ENCODE data around the gene HRCT1.
"Not testable (repeated sequence)": the region's sequence is repeated elsewhere in the genome, so short reads cannot be mapped to it uniquely, and the experiment has no call there.

HRCT1 gene

GRCh38 chr9:35891646-35892045 is 14.4 kb upstream of the HRCT1 start:
- Histone ChIP-seq H3K27ac (no peak overlapping the region), H3K4me3 (no peak overlapping the region)

DNA sequence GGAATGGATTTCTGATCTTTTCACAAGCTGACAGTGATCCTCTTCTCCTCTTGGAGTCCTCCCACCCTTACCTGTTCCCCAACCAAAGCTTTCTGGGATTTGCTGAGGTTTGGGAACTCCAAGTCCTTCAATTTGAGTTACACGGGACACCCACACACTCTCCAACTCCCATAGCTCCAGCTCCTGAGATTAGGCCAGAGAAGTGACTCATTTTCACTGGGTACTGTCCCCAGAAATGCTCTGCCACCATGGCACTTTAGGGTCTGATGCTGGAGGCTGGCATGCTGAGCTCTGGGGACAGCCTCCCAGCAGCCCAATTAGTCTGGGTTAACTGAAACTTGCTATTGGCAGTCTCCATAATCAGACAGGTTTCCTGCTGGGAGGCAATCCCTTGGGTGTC is 14.0 kb upstream of the HRCT1 start:
- Histone ChIP-seq H3K4me3 (no peak overlapping the region), H3K27ac (no peak overlapping the region)

DNA sequence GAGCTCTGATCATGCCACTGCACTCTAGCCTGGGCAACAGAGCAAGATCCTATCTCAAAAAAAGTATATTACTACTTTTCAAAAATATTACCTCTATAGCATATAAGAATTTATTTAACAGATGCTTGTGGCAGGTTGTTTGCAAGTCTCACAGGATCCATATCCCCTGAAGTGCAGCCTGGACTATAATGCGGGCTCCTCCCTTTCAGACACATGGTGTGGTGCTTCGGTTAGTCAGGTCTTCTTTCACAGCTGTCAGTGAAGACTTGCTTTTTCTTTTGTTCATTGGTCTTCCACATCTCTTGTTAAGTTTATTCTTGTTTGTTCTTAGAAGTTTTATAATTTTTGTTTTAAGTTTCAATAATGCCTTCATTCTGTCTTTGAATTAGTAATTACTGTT is 9.4 kb upstream of the HRCT1 start:
- Histone ChIP-seq H3K4me3 (no peak overlapping the region), H3K27ac (no peak overlapping the region)

- H3K4me3 ChIP-seq, H3K27ac ChIP-seq: not testable (repeated sequence)
These were observed 8.5 kb upstream of the HRCT1 start for GRCh38 chr9:35897376-35898099.

GRCh38 chr9:35898337-35898736 is 7.7 kb upstream of the HRCT1 start:
- Histone ChIP-seq H3K4me3 (no peak overlapping the region), H3K27ac (no peak overlapping the region)

DNA sequence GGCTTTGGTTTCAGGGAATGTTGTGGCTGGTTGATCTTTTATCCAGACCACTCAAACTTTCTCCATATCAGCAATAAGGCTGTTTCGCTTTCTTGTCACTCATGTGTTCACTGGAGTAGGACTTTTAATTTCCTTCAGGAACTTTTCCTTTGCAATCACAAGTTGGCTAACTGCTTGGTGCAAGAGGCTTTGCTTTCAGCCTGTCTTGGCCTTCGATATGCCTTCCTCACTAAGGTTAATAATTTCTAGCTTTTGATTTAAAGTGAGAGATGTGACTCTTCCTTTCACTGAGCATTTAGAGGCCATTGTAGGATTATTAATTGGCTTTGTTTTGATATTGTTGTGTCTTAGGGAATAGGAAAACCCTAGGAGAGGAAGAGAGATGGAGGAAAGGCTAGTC is 7.0 kb upstream of the HRCT1 start:
- no peak overlapping the region for H3K27ac ChIP-seq
- no peak overlapping the region for H3K4me3 ChIP-seq

DNA sequence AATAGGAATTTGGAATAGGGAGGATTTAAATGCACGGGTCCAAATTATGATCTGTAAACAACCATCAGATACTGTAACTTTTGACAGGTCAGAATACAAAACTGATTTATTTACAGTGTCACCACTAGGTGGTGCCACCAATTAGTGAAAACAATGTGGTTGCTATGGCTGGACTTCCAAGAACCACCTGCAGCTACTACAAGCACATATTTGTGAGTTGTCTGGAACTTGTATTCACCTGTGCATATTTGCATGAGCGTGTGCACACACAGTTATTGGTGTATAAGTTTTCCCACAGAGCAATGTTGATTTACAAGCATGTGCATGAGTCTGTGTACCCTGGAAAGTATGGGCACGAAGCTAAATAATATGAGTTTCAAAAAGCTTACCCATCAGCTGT is 3.0 kb upstream of the HRCT1 start:
- no peak overlapping the region for H3K4me3 ChIP-seq
- no peak overlapping the region for H3K27ac ChIP-seq

DNA sequence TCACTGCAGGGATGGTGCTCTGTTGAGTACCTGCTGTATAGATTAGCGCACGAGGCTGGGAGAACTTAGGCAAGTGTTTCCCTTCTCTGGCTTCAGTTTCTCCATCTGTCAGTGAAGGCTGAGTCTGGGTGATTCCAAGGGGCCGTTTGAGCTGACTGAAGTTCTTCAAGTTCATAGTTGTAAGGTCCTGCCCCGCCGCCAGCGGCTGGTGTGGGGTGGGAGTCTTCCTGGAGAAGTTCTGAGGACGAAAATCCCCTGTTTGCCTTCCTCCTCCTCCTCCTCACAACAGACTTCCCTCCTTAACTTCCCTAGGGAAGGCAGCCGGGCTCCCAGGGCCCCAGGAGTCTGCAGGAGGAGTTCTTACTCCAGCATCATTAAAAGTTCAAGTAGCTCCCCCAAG is 1.7 kb upstream of the HRCT1 start:
- Histone ChIP-seq H3K4me3 (no peak overlapping the region), H3K27ac (peak overlapping the region in 3 of 21 experiments; percentile 25 to 57 (median 43))

DNA sequence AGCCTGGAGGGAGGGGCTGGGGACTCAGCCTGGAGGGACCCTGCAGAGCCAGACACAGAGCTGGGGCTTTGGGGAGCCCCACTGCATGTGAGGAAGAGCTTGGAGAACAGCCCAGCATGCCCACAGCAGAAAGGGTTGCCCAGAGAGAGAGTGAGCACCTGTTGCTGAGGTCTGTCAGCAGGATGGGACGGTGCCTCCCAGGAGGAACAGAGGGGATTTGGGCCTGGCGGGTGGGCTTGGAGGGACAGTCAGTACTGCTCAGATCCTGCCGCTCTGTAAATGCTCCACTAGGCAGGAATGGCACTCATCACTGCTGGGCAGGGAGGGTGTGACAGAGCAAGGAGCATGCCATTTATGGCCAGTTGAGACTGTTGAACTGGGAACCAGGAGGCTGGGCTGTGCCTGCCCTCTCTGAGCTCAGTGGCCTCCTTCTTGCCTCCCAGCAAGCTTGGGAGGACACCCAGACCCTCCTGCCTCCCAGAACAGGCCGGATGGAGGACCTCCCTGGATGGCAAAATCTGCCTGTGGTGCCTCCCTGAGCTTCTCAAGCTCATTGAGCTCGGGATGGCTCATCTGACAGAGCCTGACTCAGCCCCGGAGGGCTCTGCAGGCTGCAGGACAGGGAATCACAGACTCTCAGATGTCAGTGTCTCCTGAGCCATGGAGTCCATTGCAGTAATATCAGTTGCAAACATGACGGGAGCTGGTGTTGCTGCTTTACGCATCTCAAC is 786 bp upstream of the HRCT1 start:
- Histone ChIP-seq H3K27ac (peak overlapping the region in 16 of 21 experiments; percentile 47 to 94 (median 82)), H3K4me3 (no peak overlapping the region)

DNA sequence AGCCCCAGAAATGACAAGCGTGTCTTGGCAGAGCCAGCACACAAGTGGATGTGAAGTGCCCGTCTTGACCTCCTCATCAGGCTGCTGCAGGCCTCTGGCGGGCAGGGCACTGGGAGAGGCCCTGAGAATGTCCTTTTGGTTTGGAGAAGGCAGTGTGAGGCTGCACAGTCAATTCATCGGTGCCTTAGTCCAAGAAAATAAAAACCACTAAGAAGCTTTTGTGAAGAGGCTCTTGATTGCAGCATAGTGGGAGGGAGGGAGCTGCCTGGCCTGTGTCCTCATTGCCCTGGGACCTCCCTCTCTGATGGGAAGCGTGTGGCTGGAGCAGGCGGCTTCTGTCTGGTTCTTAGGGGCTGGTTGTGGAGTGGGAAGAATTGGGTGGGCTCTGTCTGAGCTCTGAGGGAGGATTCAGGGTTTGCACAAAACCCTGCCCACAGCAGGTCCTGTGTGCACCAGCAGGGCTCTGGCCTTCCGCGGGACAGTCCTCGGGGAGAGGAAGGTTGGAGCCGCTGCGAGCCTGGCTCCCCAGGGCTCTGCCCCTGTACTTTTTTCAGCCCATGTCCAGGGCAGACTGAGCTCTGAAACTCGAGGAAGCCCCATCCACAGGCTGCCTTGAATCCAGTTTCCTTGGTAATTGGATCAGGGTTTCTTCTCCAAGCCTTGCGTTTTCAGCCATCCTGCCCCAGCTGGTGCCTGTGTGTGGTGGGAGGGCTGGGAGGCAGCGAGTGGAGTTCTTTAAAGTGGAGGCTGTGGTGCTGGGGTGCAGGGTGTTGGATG is 1.1 kb downstream of the HRCT1 start:
- Histone ChIP-seq H3K27ac (peak overlapping the region in 20 of 21 experiments; percentile 45 to 94 (median 82)), H3K4me3 (no peak overlapping the region)

GRCh38 chr9:35907711-35908503 is 1.9 kb downstream of the HRCT1 start:
- H3K27ac ChIP-seq, result peak overlapping the region in 20 of 21 experiments; percentile 61 to 94 (median 82)
- no peak overlapping the region for H3K4me3 ChIP-seq

DNA sequence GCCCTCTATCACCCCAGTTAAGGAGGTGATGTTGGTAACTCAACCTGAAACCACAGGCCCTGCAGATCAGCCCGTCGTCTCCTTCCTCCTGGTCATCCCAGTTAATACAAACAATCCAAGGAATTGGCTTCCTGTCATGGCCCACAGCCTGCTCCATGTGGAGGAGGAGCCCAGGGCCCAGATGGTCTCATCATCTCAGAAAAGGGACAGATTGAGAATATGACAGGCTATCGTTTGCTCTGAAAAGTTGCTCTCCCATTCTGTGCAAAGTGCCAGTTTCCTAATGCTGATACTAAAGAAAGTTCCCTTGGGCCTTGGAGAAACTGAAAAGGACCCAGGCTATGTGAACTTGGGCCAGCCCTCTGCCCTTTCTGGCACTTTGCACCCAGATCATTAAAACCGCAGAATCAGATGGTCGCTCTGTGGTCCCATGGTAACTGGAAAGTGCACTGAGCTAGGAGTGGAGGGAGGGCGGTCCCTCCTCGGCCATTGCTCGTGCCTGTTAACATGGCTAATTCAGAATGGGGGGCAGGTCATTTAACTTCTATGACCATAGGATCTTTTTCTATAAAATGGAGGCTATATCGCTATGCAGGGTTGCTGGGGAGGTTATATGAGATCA is 2.6 kb downstream of the HRCT1 start:
- no peak overlapping the region for H3K4me3 ChIP-seq

DNA sequence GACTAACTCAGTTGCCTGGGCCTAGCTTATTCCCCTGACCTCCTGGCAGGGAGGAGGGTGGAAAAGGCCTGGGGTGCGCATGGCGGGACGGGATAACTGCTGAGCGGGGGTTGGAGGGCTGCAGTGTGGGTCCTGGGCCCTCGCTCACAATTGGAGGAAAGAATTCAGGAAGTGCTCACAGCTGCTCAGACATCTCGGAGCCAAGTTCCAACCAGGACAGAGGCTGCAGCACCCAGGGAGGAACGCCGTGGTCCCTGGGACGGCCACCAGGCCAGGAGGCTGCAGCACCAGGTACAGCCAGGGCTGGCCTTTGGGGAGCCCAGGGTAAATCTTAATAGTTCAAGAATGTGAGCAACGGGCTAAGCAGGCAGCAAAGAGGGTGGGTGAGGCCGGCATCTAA is 3.3 kb downstream of the HRCT1 start, which contains the start of gene SPAAR:
Gene SPAAR (plus strand): TSS at position 217 of the 400 bp plus-strand sequence. CDS start 974 bp downstream, outside the sequence.
- peak within 1 kb of the TSS in 1 of 7 experiments; percentile 4 for H3K4me3 ChIP-seq
- H3K27ac ChIP-seq, result peak within 1 kb of the TSS in 20 of 21 experiments; percentile 61 to 94 (median 82)

More for the DNA sequence above, 2.6 kb downstream of the HRCT1 start:
- peak overlapping the region in 20 of 21 experiments; percentile 61 to 94 (median 82) for H3K27ac ChIP-seq

GRCh38 chr9:35909687-35910612 is 3.9 kb downstream of the HRCT1 start:
- Histone ChIP-seq H3K4me3 (peak overlapping the region in 1 of 7 experiments; percentile 4), H3K27ac (peak overlapping the region in 20 of 21 experiments; percentile 50 to 94 (median 82))

DNA sequence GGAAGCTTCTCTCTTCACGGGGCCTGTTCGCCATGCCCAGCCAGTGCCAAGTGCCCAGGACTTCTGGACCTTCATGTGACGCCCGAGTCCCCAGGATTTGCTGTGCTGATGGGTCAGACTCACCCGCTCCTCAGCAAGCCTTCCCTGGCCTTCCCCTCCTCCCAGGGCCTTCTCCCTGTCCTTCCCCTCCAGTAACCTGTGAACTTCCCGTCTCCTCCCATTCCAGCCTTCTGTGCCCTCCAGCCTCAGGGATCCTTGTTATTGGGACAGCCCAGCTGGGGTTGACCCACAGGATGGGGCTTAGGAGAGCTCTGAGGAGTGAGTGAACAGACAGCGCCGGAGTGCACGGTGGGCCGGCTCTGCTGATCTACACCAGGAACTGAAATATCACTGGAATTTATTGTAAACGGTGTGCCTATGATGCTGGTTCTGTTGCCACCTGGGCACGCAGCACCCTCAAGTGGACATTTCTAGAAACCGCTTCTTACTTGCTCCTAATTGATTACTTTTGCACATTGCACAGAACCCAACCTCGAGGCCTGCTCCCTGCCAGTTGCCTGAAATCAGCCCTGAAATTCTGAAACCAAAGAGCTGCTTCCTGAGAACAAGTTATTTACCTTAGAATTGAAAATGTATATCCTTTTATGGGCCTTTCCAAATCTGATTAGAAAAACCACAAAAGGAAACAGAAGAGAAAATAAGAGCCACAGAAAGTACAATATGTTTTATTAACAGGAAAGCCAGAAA is 4.8 kb downstream of the HRCT1 start:
- H3K4me3 ChIP-seq, result no peak overlapping the region

DNA sequence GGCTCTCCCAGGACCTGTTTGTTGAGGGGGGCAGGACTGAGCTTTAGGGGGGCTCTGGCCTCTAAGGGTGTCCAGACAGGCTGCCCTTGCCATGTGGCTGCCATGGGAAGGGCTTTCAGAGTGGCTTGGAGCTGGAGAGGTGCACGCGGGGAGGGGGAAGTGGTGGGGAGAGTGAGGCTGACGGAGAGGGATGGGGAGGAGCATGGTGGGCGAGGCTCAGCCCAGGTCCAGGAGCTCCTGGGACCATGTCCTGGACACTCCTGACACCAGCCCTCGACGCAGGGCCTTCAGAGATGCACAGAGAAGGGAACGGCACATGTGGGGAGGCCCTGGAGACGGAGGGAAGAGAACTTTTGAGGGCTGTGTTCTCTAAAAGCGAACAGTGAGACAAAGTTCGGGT is 5.7 kb downstream of the HRCT1 start:
- Histone ChIP-seq H3K27ac (peak overlapping the region in 9 of 21 experiments; percentile 10 to 83 (median 41)), H3K4me3 (no peak overlapping the region)

More for the DNA sequence above, 4.8 kb downstream of the HRCT1 start:
- H3K27ac ChIP-seq, result peak overlapping the region in 19 of 21 experiments; percentile 5 to 94 (median 81)

GRCh38 chr9:35912791-35913400 is 6.9 kb downstream of the HRCT1 start:
- Histone ChIP-seq H3K27ac (peak overlapping the region in 2 of 21 experiments; percentile 16 to 29), H3K4me3 (no peak overlapping the region)

All from skin epidermis (tissue), 12 donors.